GM18873 (cell line): ENCODE results near the gene LBX2.

Experiments used
- ATAC-seq: cut with Tn5 transposase; IDR thresholded peaks from one replicate; pipeline ENCODE4 v1.9.1; 2021; ENCODE audit warnings: mild to moderate bottlenecking, moderate library complexity, moderate number of reproducible peaks; ENCODE audit not compliant: unreplicated experiment, low FRiP score

The LBX2 gene

DNA sequence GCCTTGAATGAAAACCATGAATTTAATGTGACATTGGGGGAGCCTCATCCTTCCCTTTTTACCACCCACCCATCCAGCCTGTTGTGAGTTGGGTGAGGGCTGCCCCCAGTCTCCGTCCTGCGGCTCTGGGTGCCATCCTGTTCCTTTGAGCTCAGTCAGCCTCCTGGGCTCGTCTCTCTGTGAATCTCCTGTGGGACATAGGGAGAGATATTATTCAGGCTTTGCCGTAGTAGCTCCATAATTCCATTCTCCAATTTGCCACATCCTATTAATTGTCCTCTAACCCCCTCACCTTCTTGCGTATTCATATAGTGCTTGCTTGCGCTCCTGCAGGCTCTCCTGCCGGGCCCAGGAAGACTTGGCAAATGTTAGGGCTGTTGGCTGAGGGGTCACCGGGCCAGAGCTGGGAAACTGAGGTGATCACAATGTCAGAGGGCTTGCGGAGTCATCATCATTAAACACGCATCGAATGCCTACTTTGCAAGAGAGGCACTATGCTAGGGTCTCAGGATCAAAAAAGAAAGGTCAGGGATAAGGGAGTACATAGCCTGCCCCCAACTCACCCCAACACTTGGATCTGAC is 27.3 kb upstream of the LBX2 start:
- no peak for ATAC-seq

DNA sequence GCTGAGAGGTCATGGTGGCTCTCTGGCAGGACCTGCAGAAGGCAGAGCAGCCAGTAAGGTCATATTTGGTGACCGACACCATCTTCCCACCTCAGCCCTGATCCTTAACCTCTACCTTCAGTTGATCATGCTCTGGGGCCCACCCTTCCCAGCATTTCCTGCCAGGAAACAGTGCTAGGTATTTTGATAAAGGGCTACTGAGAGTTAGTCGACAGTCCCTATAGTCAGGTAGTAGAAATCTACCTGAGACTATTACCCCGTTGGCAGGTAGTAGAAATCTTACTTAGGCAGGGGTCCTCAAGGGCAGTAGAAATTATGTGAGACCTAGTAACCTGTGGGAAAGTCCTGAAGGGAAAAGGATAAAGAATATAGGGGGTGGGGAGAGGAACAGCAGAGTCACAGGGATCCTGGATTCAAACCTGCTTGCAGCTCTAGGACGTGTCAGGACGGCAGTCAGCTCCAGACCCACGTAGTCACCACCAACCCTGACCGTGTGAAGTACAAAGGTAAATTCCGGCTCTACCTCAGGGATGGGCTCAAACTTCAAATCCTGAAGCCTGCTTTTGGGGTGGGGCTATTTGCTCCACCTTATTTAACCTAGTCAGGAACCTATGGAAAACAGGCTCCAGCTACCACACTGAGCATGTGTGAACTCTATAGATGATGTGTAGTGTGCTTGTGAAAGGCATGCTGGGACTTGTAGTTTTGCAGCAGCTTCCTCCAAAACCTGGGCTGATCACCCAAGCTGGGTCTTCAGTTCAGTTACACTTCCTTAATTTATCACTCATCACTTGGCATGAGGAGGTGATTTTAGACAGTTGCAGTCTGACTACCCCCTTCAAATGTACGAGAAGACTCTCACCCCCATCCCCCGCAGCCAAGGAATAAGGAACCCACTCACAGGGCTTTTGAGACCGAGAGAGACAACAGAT is 26.6 kb upstream of the LBX2 start, which contains the start of gene DQX1:
Gene DQX1, minus strand, starts transcription at position 515 of the 932 bp plus-strand sequence. Its CDS starts 502 bp downstream, at position 13.
- ATAC-seq: no peak

DNA sequence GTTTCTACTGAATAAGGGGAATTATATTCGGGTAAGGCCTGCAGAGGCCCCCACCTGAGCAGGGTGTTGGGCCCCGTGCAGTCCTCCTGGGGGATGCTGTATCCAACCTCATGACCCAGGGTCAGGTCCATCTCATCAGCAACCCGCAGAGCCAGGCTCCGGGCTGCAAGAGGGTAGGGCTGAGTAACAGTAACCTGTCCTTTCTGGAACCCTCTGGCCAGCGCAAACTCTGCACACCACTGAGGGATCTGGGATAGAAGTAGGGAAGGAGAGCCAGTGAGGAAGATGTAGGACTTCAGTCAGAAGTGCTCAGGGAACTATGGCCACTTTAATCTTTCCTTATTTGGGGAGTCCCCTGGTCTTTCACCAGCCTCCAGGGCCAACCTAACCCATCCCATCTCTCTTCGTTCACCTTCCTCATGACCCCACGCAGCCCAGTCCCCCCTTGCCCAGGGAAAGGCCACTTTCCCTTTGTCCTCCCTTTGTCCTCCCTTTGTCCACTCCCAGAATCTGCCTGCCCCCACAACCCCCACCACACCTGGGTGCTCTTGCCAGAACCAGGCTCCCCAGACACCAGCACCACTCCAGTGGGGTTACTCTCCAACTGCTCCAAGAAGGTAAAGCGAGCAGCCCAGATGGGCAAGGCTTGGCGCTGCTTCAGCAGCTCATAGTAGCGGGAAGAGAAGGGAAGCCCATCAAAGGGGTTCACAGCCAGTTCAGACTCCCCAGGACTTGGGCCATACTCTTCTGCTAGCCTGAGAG is 25.7 kb upstream of the LBX2 start:
- ATAC-seq: no peak

DNA sequence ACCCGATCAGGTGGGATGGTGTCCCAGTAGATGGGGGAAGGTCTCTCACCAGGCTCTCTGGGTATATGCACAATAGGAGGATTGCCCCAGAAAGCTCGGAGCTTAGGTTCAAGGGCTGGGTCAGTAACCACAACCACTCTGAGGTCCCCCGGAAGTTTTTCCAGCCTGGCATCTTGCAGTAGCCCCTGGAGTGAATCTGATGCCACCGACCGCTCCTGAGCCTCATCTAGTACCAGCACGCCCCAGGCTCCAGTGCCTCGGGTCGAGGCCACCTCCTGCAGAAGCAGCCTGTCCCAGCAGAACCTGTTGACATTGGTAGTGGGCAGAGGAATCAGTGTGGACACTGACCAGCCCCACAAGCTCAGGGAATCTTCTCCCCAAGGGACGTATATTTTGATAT is 24.6 kb upstream of the LBX2 start:
- ATAC-seq: no peak

DNA sequence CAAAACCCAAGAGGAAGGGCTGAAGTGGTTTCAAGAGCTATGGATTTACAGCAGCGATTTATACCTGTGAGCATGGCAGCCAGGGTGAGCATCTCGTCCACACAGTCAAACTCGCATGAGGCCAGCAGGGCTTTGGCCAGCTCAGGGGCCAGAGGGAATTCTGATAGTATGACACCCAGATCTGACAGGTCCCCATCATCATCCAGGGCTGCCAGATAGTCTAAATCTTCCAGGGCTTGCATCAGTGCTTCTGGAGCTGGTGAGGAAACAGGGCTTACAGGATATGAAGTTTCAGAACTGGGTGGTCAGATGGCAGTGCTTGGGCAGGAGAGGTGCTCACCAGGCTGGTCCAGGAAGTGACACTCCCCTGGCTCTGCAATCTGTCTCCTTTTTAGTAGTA is 23.1 kb upstream of the LBX2 start:
- ATAC-seq: no peak

DNA sequence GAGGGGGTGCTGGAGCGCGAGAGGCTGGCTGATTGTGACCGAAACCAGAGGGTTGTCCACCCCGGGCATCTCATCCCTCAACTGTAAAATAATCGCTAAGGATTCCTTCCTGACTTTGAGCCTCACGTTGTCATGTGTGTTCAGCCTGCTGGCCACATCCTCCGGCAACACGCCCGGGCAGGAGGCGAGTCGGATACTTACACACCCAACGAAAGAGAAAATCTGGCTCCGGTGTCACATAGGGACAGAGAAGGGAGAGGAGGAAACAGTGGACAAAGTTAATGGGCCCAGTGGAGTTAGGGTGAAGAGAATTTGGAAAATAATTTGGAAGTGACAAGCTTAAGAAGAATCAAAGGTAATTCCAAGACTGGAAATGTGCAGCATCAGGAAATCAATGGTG is 17.2 kb upstream of the LBX2 start:
- no peak for ATAC-seq

DNA sequence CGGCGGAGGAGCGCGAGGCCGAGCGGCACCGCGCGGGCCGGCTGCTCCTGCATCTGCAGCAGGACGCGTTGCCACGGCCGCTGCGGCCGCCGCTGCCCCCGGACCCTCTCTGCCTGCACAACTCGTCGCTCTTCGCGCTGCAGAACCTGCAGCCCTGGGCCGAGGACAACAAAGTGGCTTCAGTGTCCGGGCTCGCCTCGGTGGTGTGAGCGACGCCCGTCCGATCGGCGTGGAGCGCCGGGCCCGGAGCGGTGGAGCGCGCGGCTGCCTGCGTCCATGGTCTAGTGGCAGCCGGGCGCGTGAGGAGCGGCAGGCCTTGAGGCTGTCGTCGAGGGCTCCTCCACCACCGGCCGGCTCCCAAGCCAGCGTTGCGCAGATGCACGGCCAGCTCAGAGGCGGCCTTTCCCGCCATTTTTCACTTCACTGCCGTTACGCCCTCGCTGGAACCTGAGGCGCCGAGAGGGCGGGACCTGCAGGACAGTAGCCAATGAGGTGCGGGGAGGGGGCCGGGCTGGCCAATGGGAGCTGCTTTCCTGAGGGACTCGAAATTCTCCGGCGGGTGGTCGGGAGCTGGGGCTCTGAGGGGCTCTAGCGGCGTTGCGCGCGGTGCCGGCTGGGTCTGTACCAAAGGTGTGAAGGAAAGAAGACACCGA is 16.7 kb upstream of the LBX2 start:
- ATAC-seq: no peak

DNA sequence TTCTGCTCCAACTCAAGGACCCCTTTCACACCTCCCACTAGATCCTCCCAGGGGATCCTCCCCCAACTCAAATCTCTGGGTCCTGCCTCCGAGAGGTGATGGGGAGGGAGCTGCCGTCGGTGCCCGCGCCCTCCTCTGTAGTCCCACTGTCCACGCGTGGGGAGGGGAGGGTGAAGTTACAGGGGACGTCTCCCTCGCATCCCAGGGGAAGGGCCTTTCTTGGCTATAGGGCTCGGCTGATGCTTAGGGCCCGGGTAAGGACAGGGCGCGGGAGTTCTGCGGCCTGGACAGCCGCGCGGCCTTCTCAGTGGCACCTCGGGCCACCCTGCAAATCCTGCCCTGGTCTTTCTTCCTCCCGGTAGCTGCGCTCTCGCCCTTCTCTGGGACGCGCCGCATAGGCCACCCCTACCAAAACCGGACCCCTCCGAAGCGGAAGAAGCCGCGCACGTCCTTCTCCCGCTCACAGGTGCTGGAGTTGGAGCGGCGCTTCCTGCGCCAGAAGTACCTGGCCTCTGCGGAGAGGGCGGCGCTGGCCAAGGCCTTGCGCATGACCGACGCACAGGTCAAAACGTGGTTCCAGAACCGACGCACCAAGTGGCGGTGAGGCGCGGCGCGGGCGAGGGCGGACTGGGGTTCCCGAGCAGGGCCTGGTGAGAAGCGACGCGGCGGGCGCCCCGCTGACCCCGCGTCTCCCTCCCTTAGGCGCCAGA is 16.0 kb upstream of the LBX2 start:
- ATAC-seq: no peak

DNA sequence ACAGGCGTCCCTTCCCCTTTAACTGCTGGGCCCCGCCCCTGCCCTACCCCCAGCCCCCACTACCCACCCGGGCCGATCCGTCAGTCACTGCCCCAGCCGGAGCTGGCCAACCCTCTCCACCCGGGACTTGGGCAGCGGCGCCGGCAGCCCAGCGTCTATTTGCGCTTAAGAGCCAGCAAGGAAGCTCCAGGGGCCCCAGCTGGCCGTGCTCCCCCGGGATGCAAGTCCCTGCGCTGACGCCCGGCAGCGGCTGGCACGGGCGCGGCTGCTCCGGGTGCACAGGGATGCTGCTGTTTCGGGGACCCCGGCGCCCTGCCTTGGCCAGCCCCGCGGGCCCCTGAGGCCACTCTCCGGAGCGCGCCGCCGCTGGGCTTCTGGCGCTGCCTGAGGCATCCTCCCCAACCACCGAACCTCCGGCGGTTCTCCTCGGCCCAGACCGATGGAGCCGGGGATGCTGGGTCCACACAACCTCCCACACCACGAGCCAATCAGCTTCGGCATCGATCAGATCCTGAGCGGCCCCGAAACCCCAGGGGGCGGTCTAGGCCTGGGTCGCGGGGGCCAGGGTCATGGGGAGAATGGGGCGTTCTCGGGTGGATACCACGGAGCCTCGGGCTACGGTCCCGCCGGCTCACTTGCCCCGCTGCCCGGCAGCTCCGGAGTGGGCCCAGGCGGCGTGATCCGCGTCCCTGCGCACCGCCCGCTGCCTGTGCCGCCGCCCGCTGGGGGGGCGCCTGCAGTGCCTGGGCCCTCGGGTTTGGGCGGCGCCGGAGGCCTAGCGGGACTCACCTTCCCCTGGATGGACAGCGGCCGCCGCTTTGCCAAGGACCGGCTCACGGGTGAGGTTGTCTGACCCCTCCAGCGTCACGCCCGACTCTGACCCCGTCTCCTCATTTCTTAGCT is 15.2 kb upstream of the LBX2 start, which contains the start of gene TLX2:
Gene TLX2, plus strand, starts transcription at position 83 of the 903 bp plus-strand sequence. Its CDS starts 357 bp downstream, at position 440.
- ATAC-seq: no peak

DNA sequence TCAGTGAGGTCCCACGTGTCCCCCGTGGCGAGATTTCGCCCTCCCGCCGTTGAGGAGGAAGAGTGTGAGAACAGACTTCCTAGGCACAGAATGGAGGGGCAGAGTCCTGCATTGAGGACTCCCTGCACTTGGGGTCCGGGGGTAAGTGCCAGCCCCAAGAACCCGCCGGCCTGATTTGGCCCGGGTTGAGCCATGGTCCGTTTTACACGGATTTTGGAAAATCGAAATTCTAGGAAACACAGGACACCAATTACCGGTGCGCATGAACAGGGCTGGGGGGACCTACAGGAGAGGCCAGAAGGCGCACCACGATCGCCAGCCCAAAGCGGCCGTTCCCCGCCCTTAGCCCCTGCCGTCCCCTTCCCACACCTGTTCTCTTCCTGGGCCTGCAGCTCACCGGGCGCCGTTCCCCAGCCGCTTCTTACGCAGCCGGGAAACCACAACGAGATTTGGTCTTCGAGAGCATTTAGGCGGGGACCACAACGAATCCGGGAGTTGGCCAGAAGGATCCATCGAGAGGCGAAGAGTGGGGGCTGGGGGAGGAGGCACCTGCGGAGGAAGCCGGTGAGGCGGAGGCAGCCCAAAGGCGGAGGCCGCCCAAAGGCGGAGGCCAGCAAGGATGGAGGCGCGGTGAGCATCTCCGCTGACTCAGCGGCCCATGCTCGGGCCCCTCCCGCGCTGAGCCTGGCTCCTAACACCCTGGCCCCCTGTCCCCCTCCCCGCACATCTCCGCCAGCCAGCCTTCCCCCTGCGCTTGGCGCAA is 14.4 kb upstream of the LBX2 start:
- no peak for ATAC-seq

DNA sequence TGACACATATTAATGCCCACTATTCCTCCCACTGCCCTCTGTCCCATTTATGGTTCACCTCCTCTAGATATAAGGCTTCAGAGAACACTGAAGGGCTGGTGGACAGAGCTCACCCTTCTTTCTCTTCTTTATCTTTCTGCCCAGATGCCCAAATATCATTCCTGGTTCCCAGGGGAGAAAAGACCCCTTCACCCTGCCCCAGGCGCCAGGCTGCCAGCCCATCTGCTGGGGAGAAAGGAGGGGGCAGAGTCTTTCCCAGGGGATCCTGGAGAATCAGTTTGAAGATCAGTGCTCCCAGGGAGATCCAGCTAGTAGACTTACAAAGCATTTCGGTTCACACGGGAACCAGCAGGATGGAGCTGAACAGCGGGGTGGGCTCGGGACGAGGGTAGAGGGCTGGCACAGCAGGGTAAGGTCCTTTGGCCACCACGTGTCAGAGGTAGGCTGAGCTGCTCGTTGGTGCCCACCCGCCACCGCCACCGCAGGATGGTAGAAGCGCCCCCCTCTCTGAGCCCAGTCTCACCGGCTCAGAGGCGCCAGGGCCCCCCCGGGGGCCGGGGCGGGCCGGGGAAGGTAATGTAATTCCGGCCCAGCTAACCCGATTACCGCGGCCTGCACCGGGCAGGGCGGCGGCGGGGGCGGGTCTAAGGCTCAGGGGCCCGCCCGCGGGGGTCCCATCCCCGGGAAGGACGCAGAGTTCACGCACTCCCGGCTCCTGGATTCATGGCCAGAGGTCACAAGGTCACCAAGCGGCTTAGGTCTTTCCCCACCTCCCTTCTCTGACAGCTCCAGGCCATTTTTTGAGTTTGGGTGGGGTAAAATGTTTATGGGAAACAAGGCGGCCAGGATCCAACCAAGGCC is 13.6 kb upstream of the LBX2 start:
- ATAC-seq: no peak

DNA sequence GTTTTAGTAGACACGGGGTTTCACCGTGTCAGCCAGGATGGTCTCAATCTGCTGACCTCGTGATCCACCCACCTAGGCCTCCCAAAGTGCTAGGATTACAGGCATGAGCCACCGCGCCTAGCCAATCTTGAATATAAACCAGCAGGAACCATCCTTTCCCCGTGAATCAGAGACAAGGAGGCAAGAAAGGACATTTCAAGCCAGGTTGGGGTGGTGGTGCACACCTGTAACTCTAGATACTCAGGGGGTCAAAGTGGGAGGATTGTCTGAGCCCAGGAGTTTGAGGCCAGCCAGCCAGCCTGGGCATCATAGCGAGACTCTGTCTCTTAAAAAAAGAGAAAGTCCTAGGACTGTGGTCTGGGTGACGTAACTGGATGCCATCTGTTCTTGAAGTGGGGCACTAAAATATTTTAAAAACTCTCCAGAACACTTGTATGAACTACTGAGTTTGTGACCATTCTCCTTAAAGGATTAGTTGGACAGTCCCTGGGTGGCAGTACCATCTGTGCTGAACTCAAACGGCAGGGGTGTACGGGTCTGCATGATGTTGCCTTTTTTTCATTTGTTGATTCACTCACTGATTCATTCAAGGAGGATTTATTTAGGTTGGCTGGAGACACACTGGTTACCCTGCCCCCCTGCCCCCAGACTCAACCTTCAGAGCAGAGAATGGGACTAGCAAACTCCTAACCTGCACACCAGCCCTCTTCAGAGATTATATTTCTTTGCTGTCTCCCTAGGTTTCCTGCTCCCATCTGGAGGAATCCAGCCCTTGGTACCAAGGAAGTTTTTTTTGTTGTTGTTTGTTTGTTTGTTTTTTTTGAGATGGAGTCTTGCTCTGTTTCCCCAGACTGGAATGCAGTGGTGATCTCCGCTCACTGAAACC is 11.9 kb upstream of the LBX2 start:
- ATAC-seq: no peak

DNA sequence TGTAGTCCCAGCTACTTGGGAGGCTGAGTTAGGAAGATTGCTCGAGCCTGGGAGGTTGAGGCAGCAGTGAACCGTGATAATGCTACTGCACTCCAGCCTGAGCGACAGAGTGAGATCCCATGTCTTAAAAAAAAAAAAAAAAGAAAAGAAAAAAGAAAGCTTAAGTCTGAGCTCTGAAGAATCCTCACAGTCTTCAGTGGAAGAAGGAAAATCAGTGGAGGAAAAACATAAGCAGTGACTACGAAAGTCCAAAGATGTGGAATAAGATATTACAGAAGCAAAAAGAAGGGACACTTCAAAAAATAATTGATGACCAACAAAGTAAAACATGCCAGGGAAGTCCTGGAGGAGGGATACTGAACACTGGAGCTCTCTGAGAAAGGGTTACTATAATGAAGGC is 10.9 kb upstream of the LBX2 start:
- no peak for ATAC-seq

DNA sequence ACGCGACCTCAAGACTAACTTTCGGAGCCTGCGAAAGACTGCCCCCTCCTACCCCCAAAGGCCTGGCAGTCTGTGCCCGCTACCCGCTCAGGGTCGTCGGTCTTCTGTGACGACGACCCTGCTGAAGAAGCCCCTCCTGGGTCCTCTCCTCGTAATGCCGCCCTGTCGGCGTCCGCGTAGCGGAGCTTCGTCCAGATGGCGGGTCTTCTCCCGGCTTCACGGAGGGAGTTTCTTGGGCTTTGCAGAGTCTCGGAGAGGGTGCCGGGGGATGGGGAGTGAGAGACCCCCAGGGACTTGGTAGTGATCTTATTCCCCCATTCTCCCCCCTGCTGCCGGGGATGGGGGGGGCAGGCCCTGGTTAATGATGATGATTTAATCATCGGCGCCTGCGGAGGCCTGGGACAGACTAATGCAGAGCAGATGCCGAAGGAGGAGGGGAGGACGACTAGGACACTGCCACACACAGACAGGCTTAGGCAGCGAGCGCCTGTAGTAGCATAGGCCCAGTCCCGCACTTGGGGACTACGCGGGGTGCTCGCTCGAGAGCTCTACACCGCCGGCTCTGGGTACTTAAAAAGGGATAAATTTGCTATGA is 8.6 kb upstream of the LBX2 start:
- ATAC-seq: no peak

DNA sequence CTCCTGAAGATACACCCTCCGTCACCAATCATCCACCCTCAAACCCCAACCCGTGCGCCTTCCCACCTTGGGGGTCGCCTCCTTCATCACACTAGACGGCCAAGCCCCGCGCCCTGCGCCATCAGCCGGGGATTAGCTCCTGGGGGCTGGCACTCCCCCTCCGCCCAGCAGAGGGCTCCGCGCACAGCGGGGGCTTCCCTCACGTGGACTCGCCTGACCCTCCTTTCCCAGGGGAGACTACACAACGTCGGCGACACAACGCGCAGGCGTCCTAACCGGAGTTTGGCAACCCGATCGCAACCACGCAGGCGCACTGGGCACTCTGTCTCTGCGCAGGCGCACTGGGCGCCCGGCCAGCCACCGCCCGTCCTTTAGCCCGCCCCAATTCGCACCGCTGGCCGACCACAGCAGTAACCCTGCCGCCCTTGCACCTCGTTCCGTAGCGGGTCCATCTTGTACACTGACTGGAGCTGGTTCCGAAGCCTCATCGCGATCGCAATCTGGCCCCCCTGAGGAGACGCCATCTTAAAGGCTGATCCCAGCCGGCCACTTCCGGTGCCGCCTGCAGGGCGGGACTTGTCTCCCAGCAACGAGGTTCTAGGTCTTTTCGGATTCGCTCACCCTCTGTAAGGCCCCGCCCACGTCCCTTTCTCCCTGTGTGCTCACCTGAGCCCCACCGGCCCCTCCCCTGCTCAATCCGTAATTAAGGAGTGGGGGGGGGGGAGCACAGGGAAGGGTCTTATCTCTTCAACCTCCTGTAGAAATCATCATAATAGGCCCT is 7.9 kb upstream of the LBX2 start, which contains the start of gene PCGF1:
Gene PCGF1, minus strand, starts transcription at position 551 of the 781 bp plus-strand sequence. Its CDS starts 27 bp downstream, at position 524.
- ATAC-seq: peak; percentile 84
